Activated naive CD4-positive, alpha-beta T cell treated with anti-CD3 and anti-CD28 coated beads, Interleukin-2, amount 50 U/mL, for 72 hours (primary cell): Measurements from ENCODE around the gene ETFB. TPM values are rescaled to one million over a fixed set of nuclear protein-coding genes. Genes with fewer than 3 reads are reported as not detected.

Source experiments
- ATAC-seq, 2 donors: fragments of 150-1000 bp; cut with Tn5 transposase; 2 replicates each; pipeline ENCODE4 v1.10.0; 2021; ENCODE audit warnings: mild to moderate bottlenecking in 2 of 2, moderate library complexity in 2 of 2
- DNase-seq, 2 donors: peaks; one replicate each; pipeline ENCODE4 v3.0.0; 2021 to 2022; ENCODE audit warnings: low spot score in 2 of 2
- H3K27ac Mint-ChIP-seq, 2 donors: one replicate each; pipeline ENCODE4 v1.8.0; 2022; ENCODE audit warnings: mild to moderate bottlenecking in 2 of 2, mixed read lengths in 2 of 2
- H3K36me3 Mint-ChIP-seq, 2 donors: one replicate each; pipeline ENCODE4 v1.8.0; 2022; ENCODE audit warnings: mixed read lengths in 2 of 2
- H3K9me3 Mint-ChIP-seq, 2 donors: one replicate each; pipeline ENCODE4 v1.8.0; 2022; ENCODE audit warnings: mixed read lengths in 2 of 2
- total RNA-seq, 2 donors: library from RNA; stranded (reverse); gene quantifications; one replicate each; pipeline ENCODE4 v1.2.3, GENCODE V29; 2022

Gene ETFB
- total RNA-seq, 2 donors from 2014 or later, result 147 to 153 TPM

- DNase-seq, result no peak
- H3K27ac Mint-ChIP-seq, result peak overlapping the region in 1 of 2 donors; percentile 66
- no peak for ATAC-seq
- no peaks in the 10 kb centered on the region for H3K9me3 Mint-ChIP-seq
- no peaks in the 10 kb centered on the region for H3K36me3 Mint-ChIP-seq
Measured at GRCh38 chr19:51386882-51387520, 20.8 kb upstream of the ETFB start.

GRCh38 chr19:51382004-51382403, 15.8 kb upstream of the ETFB start:
- Mint-ChIP-seq H3K36me3 (no peaks in the 10 kb centered on the region), H3K9me3 (no peaks in the 10 kb centered on the region), H3K27ac (no peak overlapping the region)
- ATAC-seq (peak in 1 of 2 donors; percentile 21), DNase-seq (no peak)

- DNase-seq (no peak), ATAC-seq (no peak)
- H3K27ac Mint-ChIP-seq, result peak overlapping the region; percentile 16 to 35
Measured at GRCh38 chr19:51380379-51380778, 14.2 kb upstream of the ETFB start.

GRCh38 chr19:51377422-51377821, 11.2 kb upstream of the ETFB start:
- H3K27ac Mint-ChIP-seq, result no peak overlapping the region
- no peak for DNase-seq
- H3K36me3 Mint-ChIP-seq, result peaks cover 5 to 21% of the 10 kb centered on the region in 2 donors
- H3K9me3 Mint-ChIP-seq, result peaks cover 4 to 7% of the 10 kb centered on the region in 2 donors
- ATAC-seq, result no peak

More at GRCh38 chr19:51380379-51380778, 14.2 kb upstream of the ETFB start:
- peaks cover 0 to under 1% of the 10 kb centered on the region in 2 donors for H3K9me3 Mint-ChIP-seq
- peaks cover 2% of the 10 kb centered on the region in 2 donors for H3K36me3 Mint-ChIP-seq

GRCh38 chr19:51375504-51376221, 9.5 kb upstream of the ETFB start:
- ATAC-seq, result peak; percentile 13 to 63
- DNase-seq, result peak in 1 of 2 donors; percentile 85
- Mint-ChIP-seq H3K9me3 (peaks cover 4 to 7% of the 10 kb centered on the region in 2 donors), H3K27ac (peak overlapping the region; percentile 73 to 84), H3K36me3 (peaks cover 10 to 35% of the 10 kb centered on the region in 2 donors)

- Mint-ChIP-seq H3K9me3 (peaks cover 4 to 7% of the 10 kb centered on the region in 2 donors), H3K36me3 (peaks cover 10 to 43% of the 10 kb centered on the region in 2 donors), H3K27ac (peak within 1 kb of the TSS; percentile 85 to 88)
- DNase-seq (peak; percentile 70 to 85), ATAC-seq (peak; percentile 75 to 86)
Measured at GRCh38 chr19:51372649-51373504, 6.7 kb upstream of the ETFB start, which contains the start of gene NKG7. Gene NKG7, minus strand, starts transcription at chr19:51372654. Its CDS starts 119 bp downstream, at chr19:51372535.

- Mint-ChIP-seq H3K27ac (peak overlapping the region; percentile 85 to 88), H3K9me3 (peaks cover 4 to 7% of the 10 kb centered on the region in 2 donors), H3K36me3 (peaks cover 11 to 47% of the 10 kb centered on the region in 2 donors)
- no peak for ATAC-seq
- DNase-seq, result no peak
Measured at GRCh38 chr19:51372021-51372648, 5.9 kb upstream of the ETFB start.

GRCh38 chr19:51371186-51371690, 5.0 kb upstream of the ETFB start:
- Mint-ChIP-seq H3K36me3 (peaks cover 19 to 55% of the 10 kb centered on the region in 2 donors), H3K27ac (peak overlapping the region in 1 of 2 donors; percentile 85), H3K9me3 (peaks cover 4 to 7% of the 10 kb centered on the region in 2 donors)
- no peak for DNase-seq
- ATAC-seq, result no peak

- H3K36me3 Mint-ChIP-seq, result peaks cover 25 to 61% of the 10 kb centered on the region in 2 donors
- peaks cover 1 to 7% of the 10 kb centered on the region in 2 donors for H3K9me3 Mint-ChIP-seq
- ATAC-seq, result no peak
- DNase-seq, result no peak
- H3K27ac Mint-ChIP-seq, result no peak overlapping the region
Measured at GRCh38 chr19:51370230-51370629, 4.0 kb upstream of the ETFB start.

GRCh38 chr19:51368366-51369282, 2.4 kb upstream of the ETFB start, which contains the start of gene CLDND2:
Gene CLDND2, minus strand, starts transcription at chr19:51369003. Its CDS starts 426 bp downstream, at chr19:51368577.
- H3K36me3 Mint-ChIP-seq, result peaks cover 32 to 47% of the 10 kb centered on the region in 2 donors
- no peak for DNase-seq
- H3K27ac Mint-ChIP-seq, result peak within 1 kb of the TSS; percentile 62 to 99
- no peaks in the 10 kb centered on the region for H3K9me3 Mint-ChIP-seq
- ATAC-seq, result no peak

- Mint-ChIP-seq H3K36me3 (peaks cover 32 to 44% of the 10 kb centered on the region in 2 donors), H3K27ac (peak overlapping the region; percentile 99), H3K9me3 (no peaks in the 10 kb centered on the region)
- DNase-seq, result peak; percentile 98 to 100
- peak; percentile 68 to 84 for ATAC-seq
Measured at GRCh38 chr19:51367565-51368365, 1.6 kb upstream of the ETFB start.

- no peaks in the 10 kb centered on the region for H3K9me3 Mint-ChIP-seq
- H3K27ac Mint-ChIP-seq, result peak overlapping the region; percentile 99
- peaks cover 32 to 45% of the 10 kb centered on the region in 2 donors for H3K36me3 Mint-ChIP-seq
- ATAC-seq, result no peak
- DNase-seq, result no peak
Measured at GRCh38 chr19:51367255-51367564, 1.0 kb upstream of the ETFB start.

GRCh38 chr19:51366389-51367254, 434 bp upstream of the ETFB start:
- Mint-ChIP-seq H3K36me3 (peaks cover 32 to 45% of the 10 kb centered on the region in 2 donors), H3K27ac (peak overlapping the region; percentile 99), H3K9me3 (no peaks in the 10 kb centered on the region)
- peak; percentile 93 to 96 for DNase-seq
- ATAC-seq, result peak; percentile 65 to 67
